CD4-positive, alpha-beta T cell treated with Interleukin-2 at 100 ng/mL for 4 hours (primary cell): ENCODE data around the gene MEA1.
A peak's percentile ranks its signal among the peaks of the same experiment; 100 is the strongest.
"Not testable (repeated sequence)": the region's sequence is repeated elsewhere in the genome, so short reads cannot be mapped to it uniquely, and the experiment has no call there.

Experiments used
- DNase-seq: peaks from one replicate; pipeline ENCODE4 v3.0.0-alpha.2; 2020; ENCODE audit warnings: low spot score

The MEA1 gene

GRCh38 chr6:43009124-43009523, 4.6 kb downstream of the MEA1 start:
- DNase-seq = peak; percentile 38

GRCh38 chr6:43007126-43007525, 6.6 kb downstream of the MEA1 start:
- no peak for DNase-seq

GRCh38 chr6:43006251-43006650, 7.5 kb downstream of the MEA1 start:
- no peak for DNase-seq

GRCh38 chr6:43005844-43006243, 7.9 kb downstream of the MEA1 start:
- DNase-seq = no peak

- DNase-seq = no peak
Observed at GRCh38 chr6:43001843-43002242, 11.9 kb downstream of the MEA1 start.

GRCh38 chr6:42998205-42998604, 15.5 kb downstream of the MEA1 start:
- not testable (repeated sequence) for DNase-seq

GRCh38 chr6:42996513-42996912, 17.2 kb downstream of the MEA1 start:
- no peak for DNase-seq

GRCh38 chr6:42993445-42993844, 20.3 kb downstream of the MEA1 start:
- no peak for DNase-seq

GRCh38 chr6:42989923-42990322, 23.8 kb downstream of the MEA1 start:
- no peak for DNase-seq

- DNase-seq = no peak
Observed at GRCh38 chr6:42988486-42989020, 25.2 kb downstream of the MEA1 start.

- no peak for DNase-seq
Observed at GRCh38 chr6:42987533-42988451, 26.0 kb downstream of the MEA1 start.

- DNase-seq = peak; percentile 20
Observed at GRCh38 chr6:42984924-42985475, 28.7 kb downstream of the MEA1 start.

- DNase-seq = peak; percentile 99
Observed at GRCh38 chr6:42984001-42984923, 29.5 kb downstream of the MEA1 start, which contains the start of gene PPP2R5D. PPP2R5D (plus strand) TSS chr6:42984570; CDS start chr6:42984678, 108 bp downstream.

- DNase-seq = no peak
Observed at GRCh38 chr6:42981836-42982235, 31.9 kb downstream of the MEA1 start.

GRCh38 chr6:42979523-42980177, 34.1 kb downstream of the MEA1 start:
- DNase-seq = peak; percentile 39

- DNase-seq = peak; percentile 91
Observed at GRCh38 chr6:42978839-42979522, 34.8 kb downstream of the MEA1 start, which contains the start of gene PEX6. PEX6 (minus strand) TSS chr6:42979181; CDS start chr6:42979150, 31 bp downstream.

GRCh38 chr6:42978487-42978838, 35.3 kb downstream of the MEA1 start:
- DNase-seq = no peak

GRCh38 chr6:42974919-42975505, 38.7 kb downstream of the MEA1 start:
- DNase-seq = no peak

- no peak for DNase-seq
Observed at GRCh38 chr6:42973926-42974325, 39.8 kb downstream of the MEA1 start.

- DNase-seq = no peak
Observed at GRCh38 chr6:42971746-42972327, 41.9 kb downstream of the MEA1 start.
